Esophagus squamous epithelium (tissue), 5 donors: Measurements from ENCODE around the gene ETFB. TPM values are rescaled to one million over a fixed set of nuclear protein-coding genes. Genes with fewer than 3 reads are reported as not detected.

Experiments used
- DNase-seq: peaks from one replicate; lab custom pipeline; 2025; lab: John Stamatoyannopoulos, UW
- H3K27ac ChIP-seq, 4 donors: fragments of 200-600 bp; sonication (generic); one replicate each; pipeline ENCODE4 v1.5.1; 2016 to 2019; ENCODE audit warnings: mild to moderate bottlenecking in 1 of 4
- H3K27me3 ChIP-seq, 4 donors: fragments of 200-600 bp; sonication (generic); 1 replicate in 3 of 4; 2 replicates in 1 of 4; pipeline versions ENCODE4 v1.5.1 to v1.6.0; 2017 to 2021; ENCODE audit warnings: antibody characterized with exemption in 1 of 4
- H3K36me3 ChIP-seq, 3 donors: fragments of 200-600 bp; sonication (generic); one replicate each; pipeline ENCODE4 v1.5.1; 2016 to 2019
- H3K4me1 ChIP-seq, 3 donors: fragments of 200-600 bp; sonication (generic); one replicate each; pipeline ENCODE4 v1.5.1; 2017 to 2019
- H3K4me3 ChIP-seq, 4 donors: fragments of 200-600 bp; sonication (generic); 1 replicate in 3 of 4; 2 replicates in 1 of 4; pipeline ENCODE4 v1.5.1; 2016 to 2019; ENCODE audit warnings: mild to moderate bottlenecking in 2 of 4, moderate library complexity in 1 of 4
- H3K9me3 ChIP-seq, 3 donors: fragments of 200-600 bp; sonication (generic); one replicate each; pipeline ENCODE4 v1.5.1; 2016 to 2019
- POLR2A ChIP-seq, 4 donors: fragments of 450-650 bp; IDR thresholded peaks; one replicate each; pipeline ENCODE4 v1.6.1; 2017; ENCODE audit warnings: antibody characterized with exemption in 4 of 4, mild to moderate bottlenecking in 4 of 4, moderate library complexity in 3 of 4
- WGBS, 2 donors: methylation state at CpG; one replicate each; pipeline ENCODE4 v1.1.5; 2018; 5-methylcytosine and 5-hydroxymethylcytosine counted together
- intact Hi-C: fragments of 100-400 bp; cut with DNase I; formaldehyde crosslinking; loops from one replicate; pipeline ENCODE4 v1.15.0; 2022
- total RNA-seq, 4 donors: library from RNA; depleted of rRNA; stranded (reverse); fragments of >200 nt; gene quantifications; one replicate each; pipeline ENCODE4 v1.1.0, GENCODE V29; 2016
- TF ChIP-seq, protein P1 (sequence below), 6 experiments: fragments of 450-650 bp in 4 of 6; fragments of 200-600 bp in 2 of 6; sonication (generic) in 2 of 6; IDR thresholded peaks; one replicate each; pipeline ENCODE4 v1.5.1; 2016 to 2019; ENCODE audit warnings: antibody characterized with exemption in 6 of 6, mild to moderate bottlenecking in 4 of 6, moderate library complexity in 4 of 6
- donor health status: DM: yes; HTN: yes; CAD: no.

Gene ETFB
- total RNA-seq, 4 donors from 2014 or later = 104 to 215 (median 157) TPM

DNA sequence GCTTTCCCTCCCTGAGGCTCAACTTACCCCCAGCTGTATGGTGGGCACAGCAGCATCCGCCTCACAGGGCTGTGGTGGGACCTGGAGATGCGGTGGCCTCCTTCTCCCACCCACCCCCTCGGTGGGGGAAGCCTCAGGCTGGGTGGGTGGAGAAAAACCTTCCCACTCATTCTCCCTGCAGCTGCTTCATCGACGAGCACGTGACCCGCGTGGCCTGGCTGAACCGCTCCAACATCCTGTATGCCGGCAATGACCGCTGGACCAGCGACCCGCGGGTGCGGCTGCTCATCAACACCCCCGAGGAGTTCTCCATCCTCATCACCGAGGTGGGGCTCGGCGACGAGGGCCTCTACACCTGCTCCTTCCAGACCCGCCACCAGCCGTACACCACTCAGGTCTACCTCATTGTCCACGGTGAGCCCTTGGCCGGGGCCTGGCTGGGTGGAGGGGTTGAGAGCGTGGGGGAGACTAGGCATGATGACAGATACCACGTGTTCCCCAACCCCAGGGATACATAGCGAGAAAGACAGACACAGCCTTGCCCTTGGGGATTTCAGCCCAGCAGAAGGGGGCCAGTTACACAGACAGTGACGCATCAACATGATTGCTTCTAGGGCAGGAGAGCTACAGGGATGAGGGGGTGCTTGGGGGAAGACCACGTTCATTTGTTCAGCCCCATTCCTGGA, 42.6 kb downstream of the ETFB start:
- 64 to 69% methylated on average over 10 to 13 of the region's 29 CpGs for WGBS, 2 donors
- no peak for DNase-seq
- no peaks in the 10 kb centered on the region for H3K36me3 ChIP-seq

DNA sequence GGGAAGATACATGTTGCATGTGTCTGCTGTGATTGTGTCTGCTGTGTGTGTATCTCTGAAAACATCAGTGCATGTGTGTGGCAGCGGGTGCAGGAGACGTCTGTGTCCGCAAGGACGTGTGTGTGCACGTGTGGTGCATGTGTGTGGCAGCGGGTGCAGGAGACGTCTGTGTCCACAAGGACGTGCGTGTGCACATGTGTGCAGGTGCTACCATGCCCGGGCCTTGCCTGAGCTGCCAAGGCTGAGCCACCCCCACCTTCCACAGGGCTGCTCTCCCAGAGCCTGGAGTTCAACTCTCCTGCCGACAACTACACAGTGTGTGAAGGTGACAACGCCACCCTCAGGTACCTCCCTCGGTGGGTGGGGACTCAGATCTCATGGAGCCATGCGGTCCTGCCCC, 44.4 kb downstream of the ETFB start:
- H3K4me1 ChIP-seq = peaks cover 0 to 2% (median 0%) of the 10 kb centered on the region in 3 donors
- H3K27me3 ChIP-seq = peaks cover 0 to 78% (median 1%) of the 10 kb centered on the region in 4 donors

More for the DNA sequence above, 42.6 kb downstream of the ETFB start:
- peaks cover 5 to 18% (median 9%) of the 10 kb centered on the region in 3 donors for H3K4me1 ChIP-seq
- H3K9me3 ChIP-seq = no peaks in the 10 kb centered on the region
- no peak overlapping the region for H3K4me3 ChIP-seq
- H3K27me3 ChIP-seq = peaks cover 5 to 80% (median 12%) of the 10 kb centered on the region in 4 donors
- no peak for TF ChIP-seq POLR2A (IDR thresholded peaks at IDR 0.05)
- TF ChIP-seq, protein P1, sequence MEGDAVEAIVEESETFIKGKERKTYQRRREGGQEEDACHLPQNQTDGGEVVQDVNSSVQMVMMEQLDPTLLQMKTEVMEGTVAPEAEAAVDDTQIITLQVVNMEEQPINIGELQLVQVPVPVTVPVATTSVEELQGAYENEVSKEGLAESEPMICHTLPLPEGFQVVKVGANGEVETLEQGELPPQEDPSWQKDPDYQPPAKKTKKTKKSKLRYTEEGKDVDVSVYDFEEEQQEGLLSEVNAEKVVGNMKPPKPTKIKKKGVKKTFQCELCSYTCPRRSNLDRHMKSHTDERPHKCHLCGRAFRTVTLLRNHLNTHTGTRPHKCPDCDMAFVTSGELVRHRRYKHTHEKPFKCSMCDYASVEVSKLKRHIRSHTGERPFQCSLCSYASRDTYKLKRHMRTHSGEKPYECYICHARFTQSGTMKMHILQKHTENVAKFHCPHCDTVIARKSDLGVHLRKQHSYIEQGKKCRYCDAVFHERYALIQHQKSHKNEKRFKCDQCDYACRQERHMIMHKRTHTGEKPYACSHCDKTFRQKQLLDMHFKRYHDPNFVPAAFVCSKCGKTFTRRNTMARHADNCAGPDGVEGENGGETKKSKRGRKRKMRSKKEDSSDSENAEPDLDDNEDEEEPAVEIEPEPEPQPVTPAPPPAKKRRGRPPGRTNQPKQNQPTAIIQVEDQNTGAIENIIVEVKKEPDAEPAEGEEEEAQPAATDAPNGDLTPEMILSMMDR (IDR thresholded peaks at IDR 0.05) = no peak
- no peak overlapping the region for H3K27ac ChIP-seq
- intact Hi-C loops = no loop called here

DNA sequence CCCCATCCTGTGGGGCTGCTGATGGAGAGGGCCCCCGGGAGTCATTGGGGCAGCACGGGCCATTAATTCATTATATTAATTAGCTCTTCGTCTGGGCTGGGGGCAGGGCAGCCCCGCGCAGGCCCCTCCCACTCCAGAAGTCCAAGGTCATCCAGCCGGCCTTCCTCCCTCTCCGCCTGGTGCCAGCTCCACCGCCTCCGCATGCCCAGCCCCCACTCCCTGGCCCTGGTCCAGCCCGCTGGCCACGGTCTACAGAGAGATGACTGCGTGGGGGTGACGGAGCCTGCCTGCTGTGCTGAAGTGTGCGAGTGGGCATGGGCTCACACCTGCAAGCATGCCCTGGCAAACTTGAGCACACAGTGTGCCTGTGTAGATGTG, 45.9 kb downstream of the ETFB start:
- Histone ChIP-seq H3K36me3 (no peaks in the 10 kb centered on the region), H3K4me3 (no peak overlapping the region), H3K4me1 (no peaks in the 10 kb centered on the region), H3K9me3 (no peaks in the 10 kb centered on the region), H3K27me3 (peaks cover 0 to 74% (median 0%) of the 10 kb centered on the region in 4 donors), H3K27ac (no peak overlapping the region)
- intact Hi-C loops = no loop called here
- TF ChIP-seq, protein P1 (IDR thresholded peaks at IDR 0.05) = no peak
- 19 to 36% methylated on average over 9 to 14 of the region's 14 CpGs for WGBS, 2 donors
- no peak for DNase-seq

More for the DNA sequence above, 44.4 kb downstream of the ETFB start:
- no peaks in the 10 kb centered on the region for H3K9me3 ChIP-seq
- H3K4me3 ChIP-seq = no peak overlapping the region
- intact Hi-C loops = no loop called here
- no peaks in the 10 kb centered on the region for H3K36me3 ChIP-seq
- no peak for DNase-seq
- 53 to 65% methylated on average over 8 to 14 of the region's 14 CpGs for WGBS, 2 donors
- TF ChIP-seq, protein P1 (IDR thresholded peaks at IDR 0.05) = no peak
- no peak for TF ChIP-seq POLR2A (IDR thresholded peaks at IDR 0.05)
- no peak overlapping the region for H3K27ac ChIP-seq

DNA sequence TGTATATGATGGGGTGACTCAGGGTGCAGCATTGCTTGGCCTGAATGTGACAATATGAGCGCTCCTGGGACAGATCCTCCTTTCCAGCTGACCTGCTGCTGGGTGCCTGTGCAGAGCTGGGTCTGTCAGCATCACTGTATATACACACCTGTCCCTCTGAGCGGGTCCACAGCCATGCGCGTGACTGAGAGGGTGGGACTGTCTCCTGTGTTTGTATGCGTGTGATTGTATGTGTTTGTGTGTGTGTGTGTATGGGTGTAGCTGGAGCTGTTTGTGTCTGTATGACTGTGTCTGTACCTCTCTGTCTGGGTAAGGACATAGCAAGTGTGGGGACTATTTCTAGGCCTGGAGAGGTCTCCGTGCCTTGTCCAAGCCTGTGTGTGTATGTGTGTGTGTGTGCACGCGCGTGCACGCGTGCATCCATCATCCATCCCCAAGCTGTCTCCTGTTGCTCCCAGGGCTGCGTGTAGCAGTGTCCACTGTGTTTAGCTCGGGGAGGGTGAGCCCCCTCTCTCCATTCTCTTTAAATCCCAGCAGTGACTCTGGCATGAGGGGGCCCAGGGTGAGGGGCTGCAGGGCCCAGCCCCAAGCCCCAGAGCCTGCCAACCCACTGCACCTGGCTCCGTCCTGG, 46.4 kb downstream of the ETFB start:
- TF ChIP-seq, protein P1 (IDR thresholded peaks at IDR 0.05) = no peak
- no peak for TF ChIP-seq POLR2A (IDR thresholded peaks at IDR 0.05)
- DNase-seq = no peak
- peaks cover 0 to 75% (median 0%) of the 10 kb centered on the region in 4 donors for H3K27me3 ChIP-seq
- no peaks in the 10 kb centered on the region for H3K36me3 ChIP-seq
- no peak overlapping the region for H3K4me3 ChIP-seq
- H3K9me3 ChIP-seq = no peaks in the 10 kb centered on the region
- no peak overlapping the region for H3K27ac ChIP-seq
- H3K4me1 ChIP-seq = no peaks in the 10 kb centered on the region
- 76 to 89% methylated on average over 2 to 3 of the region's 14 CpGs for WGBS, 2 donors
- intact Hi-C loops = no loop called here
